NCI-H2196 (cell line): ENCODE measurements around the gene TLE7.

Source experiments
- DNase-seq: peaks from one replicate; lab custom pipeline; 2025; ENCODE audit not compliant: unreplicated experiment; lab: John Stamatoyannopoulos, UW

Gene TLE7

GRCh38 chr16:71414038-71414437 is 27.8 kb downstream of the TLE7 start:
- no peak for DNase-seq

- no peak for DNase-seq
Observed at GRCh38 chr16:71413341-71413740, 28.5 kb downstream of the TLE7 start.

- DNase-seq = peak; percentile 51
Observed at GRCh38 chr16:71412270-71413160, 29.3 kb downstream of the TLE7 start.

GRCh38 chr16:71410146-71410545 is 31.7 kb downstream of the TLE7 start:
- DNase-seq = no peak

- no peak for DNase-seq
Observed at GRCh38 chr16:71409011-71409775, 32.7 kb downstream of the TLE7 start.

GRCh38 chr16:71408536-71408935 is 33.3 kb downstream of the TLE7 start:
- no peak for DNase-seq

GRCh38 chr16:71407731-71408130 is 34.1 kb downstream of the TLE7 start:
- DNase-seq = no peak

- DNase-seq = no peak
Observed at GRCh38 chr16:71406724-71407123, 35.1 kb downstream of the TLE7 start.

GRCh38 chr16:71406316-71406715 is 35.5 kb downstream of the TLE7 start:
- DNase-seq = no peak

- DNase-seq = no peak
Observed at GRCh38 chr16:71404364-71404763, 37.5 kb downstream of the TLE7 start.

GRCh38 chr16:71402674-71403073 is 39.2 kb downstream of the TLE7 start:
- DNase-seq = no peak

GRCh38 chr16:71402007-71402406 is 39.8 kb downstream of the TLE7 start:
- DNase-seq = no peak

GRCh38 chr16:71399801-71400563 is 41.9 kb downstream of the TLE7 start:
- no peak for DNase-seq

- no peak for DNase-seq
Observed at GRCh38 chr16:71396594-71396993, 45.3 kb downstream of the TLE7 start.

GRCh38 chr16:71389330-71389729 is 52.5 kb downstream of the TLE7 start:
- DNase-seq = no peak

GRCh38 chr16:71387045-71387871 is 54.6 kb downstream of the TLE7 start:
- DNase-seq = no peak

- DNase-seq = no peak
Observed at GRCh38 chr16:71384073-71384724, 57.7 kb downstream of the TLE7 start.

- DNase-seq = no peak
Observed at GRCh38 chr16:71383054-71383773, 58.6 kb downstream of the TLE7 start.

- DNase-seq = no peak
Observed at GRCh38 chr16:71380831-71381230, 61.0 kb downstream of the TLE7 start.
